ENCODE results near the gene ZNF23.

The ZNF23 gene

DNA sequence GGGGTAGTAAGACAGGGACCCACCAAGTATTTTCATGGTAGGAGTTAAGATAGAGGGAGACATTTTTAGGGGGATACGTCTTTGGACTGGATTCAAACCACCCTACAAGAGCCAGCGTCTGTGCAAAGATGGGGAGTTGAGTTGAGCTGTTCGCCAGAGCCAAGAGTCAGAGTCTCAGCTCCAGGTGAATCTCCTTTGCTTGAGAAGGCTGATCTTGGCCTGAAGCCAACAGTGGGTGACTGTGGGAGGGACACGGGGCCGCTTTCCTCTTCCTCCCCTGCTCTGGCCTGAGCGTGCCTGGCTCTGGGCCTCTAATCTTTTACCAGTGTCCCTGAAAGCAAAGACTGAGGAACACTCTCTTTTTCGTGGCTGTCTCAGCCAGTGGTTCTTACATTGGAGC lies 25.6 kb downstream of the ZNF23 start:
- TF ChIP-seq SIN3A (IDR thresholded peaks at IDR 0.05; ENCODE audit: borderline replicate concordance, insufficient read depth, low read length) (no peak), POLR2AphosphoS5 (IDR thresholded peaks at IDR 0.05; ENCODE audit: low read depth, low read length) (no peak), FOXP2 (optimal IDR thresholded peaks at IDR 0.05; ENCODE audit: borderline replicate concordance, extremely low read depth, extremely low read length, insufficient read depth) (no peak), TAF1 (IDR thresholded peaks at IDR 0.05; ENCODE audit: borderline replicate concordance, insufficient read depth, low read length) (no peak)
- TF ChIP-seq, protein P1, sequence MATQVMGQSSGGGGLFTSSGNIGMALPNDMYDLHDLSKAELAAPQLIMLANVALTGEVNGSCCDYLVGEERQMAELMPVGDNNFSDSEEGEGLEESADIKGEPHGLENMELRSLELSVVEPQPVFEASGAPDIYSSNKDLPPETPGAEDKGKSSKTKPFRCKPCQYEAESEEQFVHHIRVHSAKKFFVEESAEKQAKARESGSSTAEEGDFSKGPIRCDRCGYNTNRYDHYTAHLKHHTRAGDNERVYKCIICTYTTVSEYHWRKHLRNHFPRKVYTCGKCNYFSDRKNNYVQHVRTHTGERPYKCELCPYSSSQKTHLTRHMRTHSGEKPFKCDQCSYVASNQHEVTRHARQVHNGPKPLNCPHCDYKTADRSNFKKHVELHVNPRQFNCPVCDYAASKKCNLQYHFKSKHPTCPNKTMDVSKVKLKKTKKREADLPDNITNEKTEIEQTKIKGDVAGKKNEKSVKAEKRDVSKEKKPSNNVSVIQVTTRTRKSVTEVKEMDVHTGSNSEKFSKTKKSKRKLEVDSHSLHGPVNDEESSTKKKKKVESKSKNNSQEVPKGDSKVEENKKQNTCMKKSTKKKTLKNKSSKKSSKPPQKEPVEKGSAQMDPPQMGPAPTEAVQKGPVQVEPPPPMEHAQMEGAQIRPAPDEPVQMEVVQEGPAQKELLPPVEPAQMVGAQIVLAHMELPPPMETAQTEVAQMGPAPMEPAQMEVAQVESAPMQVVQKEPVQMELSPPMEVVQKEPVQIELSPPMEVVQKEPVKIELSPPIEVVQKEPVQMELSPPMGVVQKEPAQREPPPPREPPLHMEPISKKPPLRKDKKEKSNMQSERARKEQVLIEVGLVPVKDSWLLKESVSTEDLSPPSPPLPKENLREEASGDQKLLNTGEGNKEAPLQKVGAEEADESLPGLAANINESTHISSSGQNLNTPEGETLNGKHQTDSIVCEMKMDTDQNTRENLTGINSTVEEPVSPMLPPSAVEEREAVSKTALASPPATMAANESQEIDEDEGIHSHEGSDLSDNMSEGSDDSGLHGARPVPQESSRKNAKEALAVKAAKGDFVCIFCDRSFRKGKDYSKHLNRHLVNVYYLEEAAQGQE (IDR thresholded peaks at IDR 0.05; ENCODE audit: insufficient read depth in 1 of 2, low read depth in 2 of 2, low read length in 2 of 2), result no peak

DNA sequence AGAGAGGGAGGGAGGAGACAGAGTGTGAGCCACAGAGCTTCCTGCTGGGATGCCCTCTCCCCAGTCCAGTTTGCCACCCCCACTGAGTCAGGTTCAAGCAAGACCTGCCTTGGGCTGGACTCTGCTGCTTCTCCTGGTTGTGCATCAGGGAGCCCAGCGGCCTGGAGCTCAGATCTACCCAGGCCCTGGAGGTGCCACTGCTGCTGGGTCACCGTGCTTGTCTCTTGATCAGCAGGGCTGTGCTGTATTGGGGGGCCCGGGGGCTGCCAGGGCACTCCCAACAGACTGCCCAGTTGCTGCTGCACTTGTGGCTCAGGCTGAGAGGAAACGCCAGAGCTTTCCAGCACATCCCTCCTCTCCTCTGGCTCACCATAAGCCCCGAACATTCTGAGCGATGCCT lies 29.1 kb downstream of the ZNF23 start:
- TF ChIP-seq, protein P1 (IDR thresholded peaks at IDR 0.05; ENCODE audit: insufficient read depth in 1 of 2, low read depth in 2 of 2, low read length in 2 of 2), result no peak
- TF ChIP-seq SIN3A (IDR thresholded peaks at IDR 0.05; ENCODE audit: borderline replicate concordance, insufficient read depth, low read length) (no peak), FOXP2 (optimal IDR thresholded peaks at IDR 0.05; ENCODE audit: borderline replicate concordance, extremely low read depth, extremely low read length, insufficient read depth) (no peak), TAF1 (IDR thresholded peaks at IDR 0.05; ENCODE audit: borderline replicate concordance, insufficient read depth, low read length) (no peak), POLR2AphosphoS5 (IDR thresholded peaks at IDR 0.05; ENCODE audit: low read depth, low read length) (no peak)

DNA sequence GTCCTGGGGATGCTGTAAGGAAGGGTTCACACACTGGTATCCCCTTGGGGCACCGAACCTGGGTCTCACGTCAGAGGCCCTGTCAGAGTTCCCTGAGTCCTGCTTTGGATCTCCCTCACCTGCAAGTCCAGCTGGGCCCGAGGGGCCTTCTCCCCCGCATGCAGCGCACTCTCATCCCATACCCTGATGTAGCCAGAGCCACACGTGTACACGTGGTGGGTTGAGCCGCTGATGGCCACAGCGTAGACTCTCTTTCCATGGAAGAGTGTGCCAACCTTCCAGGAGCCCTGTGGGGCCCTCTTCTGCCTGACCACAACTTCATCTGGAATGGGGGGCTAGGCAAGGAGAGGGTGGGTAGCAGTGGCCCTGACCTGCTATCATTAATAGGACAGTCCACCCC lies 30.1 kb downstream of the ZNF23 start:
- no peak for TF ChIP-seq SIN3A (IDR thresholded peaks at IDR 0.05; ENCODE audit: borderline replicate concordance, insufficient read depth, low read length)
- TF ChIP-seq, protein P1 (IDR thresholded peaks at IDR 0.05; ENCODE audit: insufficient read depth in 1 of 2, low read depth in 2 of 2, low read length in 2 of 2), result no peak
- TF ChIP-seq TAF1 (IDR thresholded peaks at IDR 0.05; ENCODE audit: borderline replicate concordance, insufficient read depth, low read length), result no peak
- no peak for TF ChIP-seq POLR2AphosphoS5 (IDR thresholded peaks at IDR 0.05; ENCODE audit: low read depth, low read length)
- TF ChIP-seq FOXP2 (optimal IDR thresholded peaks at IDR 0.05; ENCODE audit: borderline replicate concordance, extremely low read depth, extremely low read length, insufficient read depth), result no peak

DNA sequence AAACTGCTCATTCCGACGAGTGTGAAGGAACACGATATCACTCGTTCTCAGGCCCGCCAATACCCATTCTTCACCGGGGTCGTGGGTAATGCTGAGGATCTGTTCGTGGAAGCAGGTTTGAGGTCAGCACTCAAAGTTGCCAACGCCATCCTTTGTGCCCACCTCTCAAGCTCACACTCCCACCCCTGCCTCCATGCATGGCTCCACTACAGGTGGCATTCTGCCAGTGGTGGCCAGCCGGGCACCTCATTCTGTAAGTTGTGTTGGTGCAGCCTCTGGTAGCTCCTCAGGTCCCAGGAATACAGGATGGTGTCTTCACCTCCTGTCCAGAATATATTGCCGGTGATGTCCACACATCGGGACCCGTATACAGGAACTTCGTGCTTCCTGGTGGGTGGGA lies 30.9 kb downstream of the ZNF23 start:
- TF ChIP-seq POLR2AphosphoS5 (IDR thresholded peaks at IDR 0.05; ENCODE audit: low read depth, low read length), result no peak
- TF ChIP-seq SIN3A (IDR thresholded peaks at IDR 0.05; ENCODE audit: borderline replicate concordance, insufficient read depth, low read length), result no peak
- TF ChIP-seq, protein P1 (IDR thresholded peaks at IDR 0.05; ENCODE audit: insufficient read depth in 1 of 2, low read depth in 2 of 2, low read length in 2 of 2), result no peak
- no peak for TF ChIP-seq TAF1 (IDR thresholded peaks at IDR 0.05; ENCODE audit: borderline replicate concordance, insufficient read depth, low read length)
- TF ChIP-seq FOXP2 (optimal IDR thresholded peaks at IDR 0.05; ENCODE audit: borderline replicate concordance, extremely low read depth, extremely low read length, insufficient read depth), result no peak

DNA sequence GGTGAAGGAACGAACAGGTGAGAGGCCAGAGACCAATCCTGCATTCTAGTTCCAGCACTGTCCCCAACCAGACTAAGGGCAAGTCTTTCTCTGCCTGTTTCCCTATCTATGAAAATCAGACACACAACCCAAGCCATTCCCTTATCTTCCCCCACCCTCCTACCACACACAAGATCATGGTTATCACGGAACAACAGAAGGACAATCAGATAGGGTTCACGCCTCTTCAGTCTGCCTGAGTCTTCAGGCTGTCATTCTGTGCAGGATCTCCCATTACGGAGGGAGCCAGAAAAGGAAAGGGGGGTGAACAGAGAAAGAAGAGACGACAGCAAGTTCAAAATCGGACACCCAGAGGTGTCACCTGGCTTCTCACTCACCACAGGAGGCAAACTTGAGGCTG lies 31.3 kb downstream of the ZNF23 start:
- TF ChIP-seq FOXP2 (optimal IDR thresholded peaks at IDR 0.05; ENCODE audit: borderline replicate concordance, extremely low read depth, extremely low read length, insufficient read depth), result no peak
- TF ChIP-seq, protein P1 (IDR thresholded peaks at IDR 0.05; ENCODE audit: insufficient read depth in 1 of 2, low read depth in 2 of 2, low read length in 2 of 2), result no peak
